Vagina (tissue), 2 donors: ENCODE data around the gene OGT.

Experiments
- CTCF ChIP-seq, 3 experiments: fragments of 450-650 bp in 2 of 3; fragments of 200-600 bp in 1 of 3; sonication (generic) in 1 of 3; IDR thresholded peaks; one replicate each; pipeline ENCODE4 v1.5.1; 2017 to 2019; ENCODE audit warnings: antibody characterized with exemption in 3 of 3, mild to moderate bottlenecking in 2 of 3, moderate library complexity in 2 of 3
- POLR2AphosphoS5 ChIP-seq, 2 donors: sonication (generic); formaldehyde crosslinking; IDR thresholded peaks; one replicate each; pipeline ENCODE4 v1.9.0; 2017; ENCODE audit warnings: antibody characterized with exemption in 2 of 2, mild to moderate bottlenecking in 2 of 2, low read depth in 1 of 2; ENCODE audit not compliant: insufficient read depth in 1 of 2

- TF ChIP-seq CTCF (IDR thresholded peaks at IDR 0.05) = no peak
- no peak for TF ChIP-seq POLR2AphosphoS5 (IDR thresholded peaks at IDR 0.05; ENCODE audit: insufficient read depth in 1 of 2, low read depth in 1 of 2)
Observed at GRCh38 chrX:71579136-71579989, 46.5 kb downstream of the OGT start.
